ENCODE measurements around the gene HPCA.

The HPCA gene

DNA sequence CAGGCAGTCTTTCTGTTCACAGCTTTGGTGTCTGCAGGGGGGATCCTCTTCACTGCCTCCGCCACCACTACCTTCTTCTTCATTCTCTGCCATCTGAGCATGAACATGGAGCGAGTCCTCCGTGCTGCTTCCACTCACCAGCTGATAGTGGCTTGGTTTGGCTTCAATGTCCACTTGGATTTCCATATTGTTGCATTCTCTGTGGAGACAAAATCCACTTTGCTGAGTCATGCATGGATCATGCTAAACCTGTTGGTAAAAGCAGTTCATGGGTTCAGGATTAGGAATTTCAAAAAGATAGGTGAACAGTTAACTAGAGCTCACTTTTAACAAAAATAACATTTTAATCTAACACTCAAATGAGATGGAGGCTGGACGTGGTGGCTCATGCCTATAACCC lies 50.8 kb downstream of the HPCA start:
- DNase-seq = no peak

- no peak for DNase-seq
Measured at GRCh38 chr1:32939655-32940371, 53.5 kb downstream of the HPCA start.

DNA sequence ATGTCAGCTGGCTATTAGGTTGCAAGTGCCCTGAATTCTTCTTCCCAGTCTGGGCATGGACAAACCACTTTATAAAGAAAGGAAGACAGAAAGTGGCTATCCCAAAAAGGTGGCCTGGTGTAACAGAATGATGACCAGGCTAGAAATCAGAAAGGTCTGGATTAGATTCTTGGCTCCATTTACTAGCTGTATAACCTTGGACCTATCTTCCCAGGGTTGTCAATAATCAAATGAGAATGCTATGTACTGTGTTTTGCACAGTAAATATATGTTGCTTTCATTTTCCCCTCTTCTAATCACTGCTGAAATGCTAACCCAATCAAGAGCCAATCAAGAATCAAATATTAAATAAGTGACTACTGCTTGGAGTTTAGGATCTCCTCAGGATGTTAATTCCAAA lies 57.9 kb downstream of the HPCA start:
- DNase-seq = no peak
